SK-N-SH treated with all-trans-retinoic acid at 6 μM for 48 hours (cell line): Measurements from ENCODE around the gene RAB1A.

Source experiments
- GLIS3 ChIP-seq: fragments of 250-450 bp; sonication (Bioruptor Pico); IDR thresholded peaks from 2 replicates; pipeline ENCODE4 v1.5.0; 2020; ENCODE audit warnings: mild to moderate bottlenecking, moderate library complexity
- RARB ChIP-seq: fragments of 250-450 bp; sonication (Bioruptor Pico); IDR thresholded peaks from 2 replicates; pipeline ENCODE4 v1.8.0; 2021; ENCODE audit warnings: mild to moderate bottlenecking, moderate library complexity
- ZNF70 ChIP-seq: fragments of 450-650 bp; formaldehyde crosslinking; IDR thresholded peaks from 2 replicates; pipeline ENCODE4 v1.5.0; 2020; ENCODE audit warnings: mild to moderate bottlenecking, moderate library complexity
- TF ChIP-seq, protein P1 (sequence below): fragments of 250-450 bp; sonication (Bioruptor Pico); IDR thresholded peaks from 2 replicates; pipeline ENCODE4 v1.5.1; 2020; ENCODE audit warnings: low read depth, mild to moderate bottlenecking, moderate library complexity

DNA sequence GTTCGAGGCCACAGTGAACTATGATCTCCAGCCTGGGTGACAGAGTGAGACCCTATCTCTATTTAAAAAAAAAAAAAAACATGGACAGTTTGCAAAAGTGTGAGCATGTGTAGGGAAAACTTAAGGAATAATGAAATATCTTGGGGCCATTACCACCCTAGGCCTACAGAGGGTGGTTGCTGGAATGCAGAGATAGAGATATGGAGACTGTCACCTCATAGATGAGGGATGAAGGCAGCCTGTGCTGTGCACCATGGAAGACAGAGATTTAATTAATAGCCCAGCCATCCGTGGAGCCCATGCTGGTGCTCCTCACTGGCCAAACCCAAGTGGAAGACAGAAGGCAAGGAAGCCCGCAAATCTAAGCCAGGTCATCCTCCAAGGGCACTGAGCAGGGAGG is 90.3 kb downstream of the RAB1A start:
- TF ChIP-seq RARB (CRISPR knock-in tag) (no peak), GLIS3 (CRISPR knock-in tag) (no peak), ZNF70 (no peak)
- TF ChIP-seq, protein P1, sequence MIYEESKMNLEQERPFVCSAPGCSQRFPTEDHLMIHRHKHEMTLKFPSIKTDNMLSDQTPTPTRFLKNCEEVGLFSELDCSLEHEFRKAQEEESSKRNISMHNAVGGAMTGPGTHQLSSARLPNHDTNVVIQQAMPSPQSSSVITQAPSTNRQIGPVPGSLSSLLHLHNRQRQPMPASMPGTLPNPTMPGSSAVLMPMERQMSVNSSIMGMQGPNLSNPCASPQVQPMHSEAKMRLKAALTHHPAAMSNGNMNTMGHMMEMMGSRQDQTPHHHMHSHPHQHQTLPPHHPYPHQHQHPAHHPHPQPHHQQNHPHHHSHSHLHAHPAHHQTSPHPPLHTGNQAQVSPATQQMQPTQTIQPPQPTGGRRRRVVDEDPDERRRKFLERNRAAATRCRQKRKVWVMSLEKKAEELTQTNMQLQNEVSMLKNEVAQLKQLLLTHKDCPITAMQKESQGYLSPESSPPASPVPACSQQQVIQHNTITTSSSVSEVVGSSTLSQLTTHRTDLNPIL: no peak
